HG02885 (cell line): ENCODE results near the gene WDR83.
"Not testable (repeated sequence)": the region's sequence is repeated elsewhere in the genome, so short reads cannot be mapped to it uniquely, and the experiment has no call there.

Source experiments
- ATAC-seq: cut with Tn5 transposase; IDR thresholded peaks from one replicate; pipeline ENCODE4 v1.9.1; 2021; ENCODE audit warnings: mild to moderate bottlenecking; ENCODE audit not compliant: unreplicated experiment, poor library complexity

The WDR83 gene

DNA sequence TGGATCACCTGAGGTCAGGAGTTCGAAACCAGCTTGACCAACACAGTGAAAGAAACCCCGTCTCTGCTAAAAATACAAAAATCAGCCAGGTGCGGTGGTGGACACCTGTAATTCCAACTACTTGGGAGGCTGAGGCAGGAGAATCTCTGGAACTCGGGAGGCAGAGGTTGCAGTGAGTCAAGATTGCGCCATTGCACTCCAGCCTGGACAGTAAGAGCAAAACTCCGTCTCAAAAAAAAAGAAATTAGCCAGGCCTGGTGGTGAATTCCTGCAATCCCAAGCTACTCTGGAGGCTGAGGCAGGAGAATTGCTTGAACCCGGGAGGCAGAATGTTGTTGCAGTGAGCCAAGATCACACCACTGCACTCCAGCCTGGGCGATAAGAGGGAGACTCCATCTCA lies 42.0 kb downstream of the WDR83 start:
- no peak for ATAC-seq

DNA sequence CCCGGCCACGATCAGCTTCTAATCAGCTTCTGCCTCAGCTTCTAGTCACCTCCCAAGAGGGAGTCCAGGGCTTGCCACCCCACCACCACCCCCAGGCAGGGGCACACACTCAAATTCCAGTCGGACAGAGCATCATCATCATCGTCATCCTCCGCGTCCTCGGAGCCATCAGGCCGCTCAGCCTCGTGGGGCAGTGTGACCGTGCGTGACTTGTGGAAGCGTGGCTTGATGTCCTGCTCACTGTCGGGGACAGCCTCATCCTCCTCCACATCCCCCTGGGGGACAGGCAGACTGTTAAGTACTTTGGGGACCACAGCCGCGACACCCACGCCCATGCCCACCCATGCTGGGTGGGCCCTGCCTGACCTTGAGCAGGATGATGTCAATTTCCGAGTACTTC lies 44.6 kb downstream of the WDR83 start:
- ATAC-seq = no peak

DNA sequence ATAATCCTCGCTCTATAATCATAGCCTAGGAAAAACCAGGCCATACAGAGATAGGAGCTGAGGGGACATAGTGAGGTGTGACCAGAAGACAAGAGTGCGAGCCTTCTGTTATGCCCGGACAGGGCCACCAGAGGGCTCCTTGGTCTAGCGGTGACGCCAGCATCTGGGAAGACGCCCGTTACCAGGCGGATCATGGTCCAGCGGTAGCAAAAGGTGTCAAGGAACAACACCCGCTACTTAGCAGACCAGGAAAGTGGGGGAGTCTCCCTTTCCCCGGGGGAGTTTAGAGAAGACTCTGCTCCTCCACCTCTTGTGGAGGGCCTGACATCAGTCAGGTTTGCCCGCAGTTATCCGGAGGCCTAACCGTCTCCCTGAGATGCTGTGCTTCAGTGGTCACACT lies 45.5 kb downstream of the WDR83 start:
- ATAC-seq = not testable (repeated sequence)

DNA sequence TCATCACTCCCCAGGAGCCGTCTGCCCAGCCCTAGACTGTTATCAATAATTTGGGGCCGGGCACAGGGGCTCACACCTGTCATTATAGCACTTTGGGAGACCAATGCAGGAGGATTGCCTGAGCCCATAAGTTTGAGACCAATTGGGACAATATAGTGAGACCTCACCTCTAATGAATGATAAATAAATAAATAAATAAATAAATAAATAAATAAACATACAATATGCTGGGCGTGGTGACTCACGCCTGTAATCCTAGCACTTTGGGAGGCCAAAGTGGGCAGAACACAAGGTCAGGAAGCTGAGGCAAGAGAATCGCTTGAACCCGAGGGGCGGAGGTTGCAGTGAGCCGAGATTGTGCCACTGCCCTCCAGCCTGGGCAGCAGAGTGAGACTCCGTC lies 46.7 kb downstream of the WDR83 start:
- not testable (repeated sequence) for ATAC-seq

DNA sequence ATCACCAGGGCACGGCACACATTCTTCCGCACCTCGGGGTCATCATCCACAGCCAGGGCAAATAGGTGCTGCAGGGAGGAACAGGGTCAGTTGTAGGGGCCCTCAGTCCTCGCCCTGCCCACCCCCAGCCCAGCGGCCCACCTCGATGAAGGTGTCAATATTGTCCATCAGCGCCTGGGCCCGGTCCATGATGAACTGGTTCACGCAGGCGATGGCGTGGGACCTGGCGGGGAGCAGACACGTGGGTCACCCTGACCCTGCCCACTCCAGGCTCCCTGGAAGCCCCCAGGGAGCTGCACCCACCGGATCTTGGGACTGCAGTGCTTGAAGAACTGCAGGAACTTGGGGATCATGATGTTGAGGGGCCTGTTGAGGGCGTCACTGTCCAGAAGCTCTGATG lies 48.5 kb downstream of the WDR83 start:
- ATAC-seq = no peak

DNA sequence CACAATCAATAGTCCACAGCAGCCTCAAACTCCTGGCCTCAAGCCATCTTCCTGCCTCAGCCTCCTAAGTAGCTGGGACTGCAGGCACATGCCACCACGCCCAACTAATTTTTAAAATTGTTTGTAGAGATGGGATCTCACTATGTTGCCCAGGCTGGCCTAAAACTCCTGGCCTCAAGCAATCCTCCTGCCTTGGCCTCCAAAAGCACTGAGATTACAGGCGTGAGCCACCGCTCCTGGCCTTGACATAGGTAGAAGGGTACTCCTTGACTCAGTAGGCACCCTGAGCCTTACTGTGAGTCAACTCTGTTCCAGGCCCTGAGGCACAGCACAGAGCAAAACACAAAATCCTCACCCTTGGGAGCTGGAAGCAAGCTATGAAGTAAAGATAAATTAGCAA lies 49.3 kb downstream of the WDR83 start:
- no peak for ATAC-seq

DNA sequence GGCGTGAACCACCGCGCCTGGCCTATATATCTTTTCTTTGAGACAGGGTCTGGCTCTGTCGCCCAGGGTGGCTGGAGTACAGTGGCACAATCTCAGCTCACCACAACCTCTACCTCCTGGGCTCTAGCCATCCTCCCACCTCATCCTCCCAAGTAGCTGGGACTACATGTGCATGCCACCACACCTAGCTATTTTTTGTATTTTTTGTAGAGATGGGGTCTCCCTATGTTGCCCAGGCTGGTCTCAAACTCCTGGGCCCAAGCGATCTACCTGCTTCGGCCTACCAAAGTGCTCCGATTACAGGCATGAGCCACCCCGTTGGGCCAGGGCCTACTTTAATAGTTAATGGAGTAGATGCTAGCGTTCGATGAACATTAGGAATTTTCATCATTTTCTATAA lies 53.7 kb downstream of the WDR83 start:
- no peak for ATAC-seq

DNA sequence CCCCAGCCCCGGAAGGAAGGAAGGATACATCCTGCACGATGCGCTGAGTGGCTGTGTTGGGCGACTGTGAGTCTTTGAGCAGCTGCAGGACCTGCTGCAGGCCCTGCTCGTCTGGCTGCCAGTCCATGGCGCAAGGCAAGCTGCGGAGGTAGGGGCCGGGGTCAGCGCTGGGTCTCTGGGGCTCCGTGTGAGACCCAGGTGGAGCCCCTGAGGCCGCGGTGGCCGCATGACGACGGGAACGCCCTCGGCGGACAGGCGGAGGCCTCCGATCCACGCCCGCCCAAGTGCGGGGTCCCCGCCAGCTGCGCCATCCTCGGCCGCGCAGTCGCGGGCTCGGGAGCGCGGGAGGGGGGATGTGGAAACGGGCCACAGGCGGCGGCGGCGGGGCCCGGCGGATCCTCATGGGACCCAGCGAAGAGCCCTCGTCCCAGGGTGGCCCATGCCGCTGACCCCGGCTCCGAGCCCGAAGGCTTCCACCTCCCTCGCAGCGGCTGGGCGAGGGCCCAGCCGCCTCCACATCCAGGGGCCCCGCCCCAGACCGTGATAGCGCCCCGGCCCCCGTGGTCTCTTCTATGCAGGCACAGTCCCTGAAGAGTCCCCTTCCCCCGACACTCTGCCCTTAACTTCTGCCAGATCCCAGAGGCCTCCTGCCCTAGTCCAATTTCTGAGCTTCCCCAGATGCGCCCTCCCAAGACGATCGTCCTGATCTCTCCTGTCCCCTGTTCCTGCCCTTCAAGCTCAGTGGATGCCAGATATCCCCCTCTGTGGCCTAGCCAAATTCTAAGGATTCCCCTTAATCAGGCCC lies 54.4 kb downstream of the WDR83 start:
- ATAC-seq = no peak

DNA sequence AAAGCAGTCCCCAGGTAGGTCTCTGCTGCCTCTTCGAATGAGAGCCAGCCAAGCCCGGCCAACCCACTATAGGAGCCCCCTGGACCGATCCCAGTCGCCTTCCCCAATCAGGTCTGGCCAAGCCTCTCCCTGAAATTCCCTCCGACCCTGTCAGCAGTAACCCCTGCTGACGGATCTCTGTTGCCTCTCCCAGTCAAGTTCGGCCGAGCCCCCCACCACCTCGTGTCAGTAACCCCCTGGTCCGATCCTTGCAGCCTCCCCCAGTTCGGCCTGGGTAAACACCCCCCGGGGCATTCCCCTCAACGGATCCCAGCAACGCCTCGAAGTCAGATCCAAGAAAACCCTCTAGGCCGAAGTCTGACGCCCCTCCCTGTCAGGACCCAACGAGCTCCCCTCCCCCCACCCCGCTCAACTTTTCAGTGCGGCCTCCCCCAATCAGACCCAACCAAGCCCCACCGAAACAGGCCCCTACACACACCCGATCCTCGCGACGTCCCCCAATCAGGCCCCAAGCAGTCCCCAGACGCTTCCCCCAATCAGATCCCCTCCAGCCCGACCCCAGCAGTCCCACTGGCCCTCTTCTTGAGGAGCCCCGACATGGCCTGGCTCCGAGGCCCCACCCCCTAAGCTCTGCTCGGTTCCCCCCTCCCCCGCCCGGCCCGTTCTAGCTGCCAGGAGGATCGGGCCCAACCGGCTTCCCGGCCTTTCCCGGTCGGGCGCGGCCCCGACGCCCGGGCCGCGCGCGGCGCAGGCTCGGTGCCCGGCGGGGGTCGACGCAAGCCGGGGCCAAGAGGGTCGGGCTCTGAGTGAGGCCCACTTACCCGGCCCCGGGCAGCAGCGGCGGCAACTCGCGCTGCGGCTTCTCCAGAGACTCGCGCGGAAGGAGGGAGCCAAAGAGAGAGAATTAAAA lies 55.3 kb downstream of the WDR83 start:
- ATAC-seq = peak; percentile 26

DNA sequence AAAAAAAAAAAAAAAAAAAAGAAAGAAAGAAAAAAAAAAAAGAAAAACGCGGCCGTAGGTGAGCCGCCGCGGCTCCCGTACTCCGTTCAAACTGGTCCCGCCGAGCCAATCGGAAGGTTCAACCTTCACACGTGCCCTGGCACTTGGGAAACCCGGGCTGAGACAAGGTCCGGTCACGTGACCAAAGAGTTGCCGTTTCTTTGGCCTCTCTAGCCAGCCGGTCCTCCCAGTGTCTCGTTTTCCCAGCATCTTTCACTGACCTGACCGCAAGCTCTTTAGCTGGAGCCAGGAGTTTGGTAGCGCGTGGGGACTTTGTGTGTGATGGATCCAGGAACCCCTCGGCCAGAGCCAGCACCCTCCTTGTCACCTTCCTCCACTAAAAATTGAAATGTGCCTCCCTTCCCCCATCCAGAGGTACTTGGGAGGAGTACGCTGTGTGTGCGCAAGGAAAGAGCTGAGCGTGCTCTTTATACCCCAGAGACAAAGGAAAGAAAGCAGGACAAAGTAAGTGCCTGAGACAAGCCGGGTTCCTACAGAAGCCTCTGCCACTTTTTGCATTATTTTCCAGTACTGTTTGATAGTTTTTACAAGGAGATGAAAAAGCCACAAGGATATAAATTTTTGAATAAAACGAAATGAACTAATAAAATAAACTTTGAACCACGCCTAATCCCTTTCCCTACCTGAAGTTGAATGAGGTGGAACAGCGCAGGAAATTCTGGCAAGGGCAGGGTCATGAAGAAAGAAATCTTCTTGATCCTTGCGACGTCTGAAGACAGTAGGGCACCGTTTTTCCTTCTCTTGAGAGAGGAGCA lies 56.2 kb downstream of the WDR83 start:
- ATAC-seq = peak; percentile 80

DNA sequence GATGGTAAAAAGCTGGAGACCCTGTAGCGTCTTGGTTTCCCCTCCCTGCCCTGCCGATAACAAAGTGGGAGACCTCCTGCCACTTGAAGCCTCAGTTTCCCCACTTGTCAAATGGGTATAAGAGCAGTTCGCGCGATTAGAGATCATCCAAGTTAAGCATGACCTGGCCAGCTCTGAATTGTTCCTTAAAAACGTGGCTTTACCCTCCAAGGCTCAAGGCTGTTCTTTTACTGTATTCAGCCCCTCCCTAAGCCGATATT lies 56.7 kb downstream of the WDR83 start:
- no peak for ATAC-seq

DNA sequence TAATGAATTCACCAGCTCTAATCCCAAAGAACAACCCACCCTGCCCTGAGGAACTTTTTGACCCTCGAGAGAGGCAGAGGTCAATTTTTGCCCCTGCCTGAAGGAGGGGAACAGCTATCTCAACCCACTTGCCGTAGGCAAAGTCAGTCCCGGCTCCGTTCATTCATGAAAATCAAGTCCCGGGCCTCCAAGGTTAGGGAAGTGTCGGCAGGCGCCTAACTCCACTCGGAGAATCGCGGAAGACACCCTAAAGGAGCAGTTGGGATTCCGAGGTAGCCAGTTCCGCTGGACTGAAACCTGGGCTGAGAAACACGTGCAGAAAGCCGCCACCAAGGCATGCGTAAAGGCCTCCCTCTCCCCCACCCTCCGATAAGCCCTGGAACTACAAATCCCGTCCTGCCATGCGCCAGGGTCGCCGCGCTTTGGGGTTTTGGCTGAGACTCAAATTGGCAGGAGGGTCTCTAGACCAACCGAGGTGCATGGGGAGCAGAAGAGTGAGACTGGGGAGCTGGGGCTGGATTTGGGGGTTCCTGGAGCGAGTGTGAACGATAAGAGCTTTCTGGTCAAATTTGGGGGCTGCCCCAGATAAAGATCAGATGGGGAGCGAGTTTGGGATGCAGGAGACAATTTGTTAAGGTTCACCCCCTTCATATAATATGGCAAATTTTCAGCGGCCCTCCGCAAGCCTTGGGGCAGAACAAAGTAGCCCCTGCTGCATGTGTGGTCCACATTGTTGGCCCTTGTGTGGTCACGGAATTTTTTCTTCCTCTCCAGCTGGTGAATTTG lies 57.2 kb downstream of the WDR83 start, which contains the start of gene TNPO2:
Gene TNPO2 (minus strand): TSS at position 292 of the 786 bp plus-strand sequence. CDS start 2,955 bp downstream, outside the sequence.
- no peak for ATAC-seq
